SU-DHL-6 (cell line): Measurements from ENCODE around the gene VTI1A.

ENCODE experiments used
- CTCF ChIP-seq: fragments of 200-600 bp; sonication (generic); IDR thresholded peaks from one replicate; pipeline ENCODE4 v1.5.1; 2017; ENCODE audit warnings: antibody characterized with exemption, mild to moderate bottlenecking, low read length, moderate library complexity; ENCODE audit not compliant: insufficient read depth, poor library complexity, severe bottlenecking
- EZH2phosphoT487 ChIP-seq: fragments of 200-600 bp; sonication (generic), shearing (Covaris generic); conservative IDR thresholded peaks from 2 replicates; pipeline ENCODE4 v1.6.1; 2018; ENCODE audit warnings: mild to moderate bottlenecking, antibody characterized with exemption, low read length, moderate library complexity, mixed read lengths

GRCh38 chr10:112520914-112521313 lies 73.9 kb downstream of the VTI1A start:
- TF ChIP-seq CTCF (no peak), EZH2phosphoT487 (no peak)
